Activated T-cell treated with anti-CD3 and anti-CD28 coated beads, Interleukin-2, amount 50 U/mL, for 4 hours (primary cell): ENCODE data around the gene FAM184B. TPM values are rescaled to one million over a fixed set of nuclear protein-coding genes. Genes with fewer than 3 reads are reported as not detected.
"Not testable (repeated sequence)": the region's sequence is repeated elsewhere in the genome, so short reads cannot be mapped to it uniquely, and the experiment has no call there.

ENCODE experiments used
- ATAC-seq, 2 donors: fragments of 200-7000 bp; cut with Tn5 transposase; one replicate each; pipeline ENCODE4 v1.10.0; 2021
- DNase-seq: peaks from one replicate; pipeline ENCODE4 v3.0.0-alpha.2; 2020
- H3K27me3 Mint-ChIP-seq: one replicate; pipeline ENCODE4 v1.8.0; 2021; ENCODE audit warnings: low read depth, mixed read lengths
- H3K36me3 Mint-ChIP-seq: one replicate; pipeline ENCODE4 v1.8.0; 2022; ENCODE audit warnings: mixed read lengths; ENCODE audit not compliant: insufficient read depth
- H3K4me1 Mint-ChIP-seq: one replicate; pipeline ENCODE4 v1.8.0; 2021; ENCODE audit warnings: low read depth, mixed read lengths
- H3K4me3 Mint-ChIP-seq: one replicate; pipeline ENCODE4 v1.8.0; 2021; ENCODE audit warnings: mild to moderate bottlenecking, moderate library complexity, mixed read lengths
- H3K9me3 Mint-ChIP-seq: one replicate; pipeline ENCODE4 v1.8.0; 2021; ENCODE audit warnings: mixed read lengths
- total RNA-seq, 3 donors: library from RNA; stranded (reverse); gene quantifications; one replicate each; pipeline ENCODE4 v1.2.1, GENCODE V29; 2021

The FAM184B gene
- total RNA-seq, 3 donors from 2014 or later, result 0.03 TPM; not detected in 1

GRCh38 chr4:17665852-17666251 is 115.6 kb downstream of the FAM184B start:
- no peak for ATAC-seq
- no peaks in the 10 kb centered on the region for H3K36me3 Mint-ChIP-seq
- no peak for DNase-seq
- no peak overlapping the region for H3K4me3 Mint-ChIP-seq
- peaks cover 9% of the 10 kb centered on the region for H3K27me3 Mint-ChIP-seq
- H3K9me3 Mint-ChIP-seq, result no peaks in the 10 kb centered on the region
- H3K4me1 Mint-ChIP-seq, result no peaks in the 10 kb centered on the region

GRCh38 chr4:17665346-17665745 is 116.1 kb downstream of the FAM184B start:
- H3K9me3 Mint-ChIP-seq, result no peaks in the 10 kb centered on the region
- no peak for ATAC-seq
- no peaks in the 10 kb centered on the region for H3K36me3 Mint-ChIP-seq
- peaks cover 8% of the 10 kb centered on the region for H3K27me3 Mint-ChIP-seq
- H3K4me3 Mint-ChIP-seq, result no peak overlapping the region
- no peak for DNase-seq
- no peaks in the 10 kb centered on the region for H3K4me1 Mint-ChIP-seq

DNA sequence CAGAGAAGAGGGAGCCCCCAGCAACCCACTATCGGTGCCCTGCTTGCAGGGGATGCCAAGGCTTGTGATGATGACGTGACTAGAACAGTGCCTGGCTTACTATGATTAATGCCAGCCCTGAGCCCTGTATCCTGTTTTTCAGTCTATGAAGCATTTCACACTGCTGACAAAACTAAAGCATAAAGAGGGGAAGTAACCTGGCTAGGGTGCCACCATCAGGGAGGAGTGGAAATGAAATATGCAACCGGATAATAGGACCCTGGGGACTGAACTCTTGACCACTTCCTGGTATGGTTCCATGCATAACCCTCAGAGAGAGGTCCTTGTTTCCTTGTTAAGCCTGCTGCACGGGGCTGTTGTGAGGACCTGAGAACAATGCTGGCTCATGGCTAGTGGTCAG is 116.7 kb downstream of the FAM184B start:
- Mint-ChIP-seq H3K36me3 (no peaks in the 10 kb centered on the region), H3K4me1 (no peaks in the 10 kb centered on the region), H3K4me3 (no peak overlapping the region), H3K27me3 (peaks cover 5% of the 10 kb centered on the region), H3K9me3 (no peaks in the 10 kb centered on the region)
- ATAC-seq, result peak; percentile 25 to 57
- no peak for DNase-seq

- H3K27me3 Mint-ChIP-seq, result peaks cover 6% of the 10 kb centered on the region
- no peak for DNase-seq
- H3K4me3 Mint-ChIP-seq, result no peak overlapping the region
- H3K9me3 Mint-ChIP-seq, result no peaks in the 10 kb centered on the region
- ATAC-seq, result no peak
- no peaks in the 10 kb centered on the region for H3K36me3 Mint-ChIP-seq
- no peaks in the 10 kb centered on the region for H3K4me1 Mint-ChIP-seq
Measured at GRCh38 chr4:17662694-17663093, 118.7 kb downstream of the FAM184B start.

DNA sequence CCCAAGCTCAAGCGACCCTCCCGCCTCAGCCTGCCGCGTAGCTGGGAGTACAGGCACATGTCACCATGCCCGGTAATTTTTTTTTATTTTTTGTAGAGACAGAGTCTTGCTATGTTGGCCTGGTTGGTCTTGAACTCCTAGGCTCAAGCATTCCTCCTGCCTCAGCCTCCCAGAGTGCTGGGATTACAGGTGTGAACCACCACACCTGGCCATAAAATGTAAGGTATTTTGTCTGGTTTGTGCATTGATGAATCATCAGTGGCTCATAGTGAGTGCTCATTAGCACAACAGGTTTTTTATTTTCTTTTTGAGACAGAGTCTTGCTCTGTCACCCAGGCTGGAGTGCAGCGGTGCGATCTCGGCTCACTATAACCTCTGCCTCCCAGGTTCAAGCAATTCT is 122.2 kb downstream of the FAM184B start:
- not testable (repeated sequence) for H3K9me3 Mint-ChIP-seq, ATAC-seq, H3K27me3 Mint-ChIP-seq

GRCh38 chr4:17657849-17658248 is 123.6 kb downstream of the FAM184B start:
- Mint-ChIP-seq H3K4me1 (no peaks in the 10 kb centered on the region), H3K9me3 (no peaks in the 10 kb centered on the region), H3K4me3 (no peak overlapping the region), H3K36me3 (no peaks in the 10 kb centered on the region), H3K27me3 (peaks cover 8% of the 10 kb centered on the region)
- no peak for DNase-seq
- no peak for ATAC-seq

More for the DNA sequence above, 122.2 kb downstream of the FAM184B start:
- H3K4me1 Mint-ChIP-seq, DNase-seq, H3K36me3 Mint-ChIP-seq, H3K4me3 Mint-ChIP-seq: not testable (repeated sequence)

DNA sequence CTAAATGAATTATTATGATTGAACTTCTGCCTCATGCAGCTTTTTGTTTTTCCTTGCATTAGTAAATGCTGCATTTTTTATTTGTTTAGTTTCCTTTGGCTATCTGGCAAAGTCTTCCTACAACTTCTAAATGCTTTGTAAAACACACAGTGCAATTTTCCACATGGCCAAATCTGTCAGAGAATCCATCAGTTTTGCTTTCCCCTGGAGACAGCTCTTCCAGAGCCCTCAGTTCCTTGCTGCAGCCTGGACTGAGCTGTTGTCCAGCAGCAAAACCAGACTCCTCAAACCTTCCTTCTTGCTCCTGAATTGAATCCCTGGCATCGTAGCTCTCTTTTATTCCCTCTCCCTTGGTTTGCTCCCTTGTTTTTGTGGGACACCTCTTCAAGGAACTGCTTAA is 124.3 kb downstream of the FAM184B start:
- Mint-ChIP-seq H3K4me1 (no peaks in the 10 kb centered on the region), H3K36me3 (no peaks in the 10 kb centered on the region)
- ATAC-seq, result no peak

GRCh38 chr4:17654701-17655100 is 126.7 kb downstream of the FAM184B start:
- Mint-ChIP-seq H3K27me3 (peaks cover 8% of the 10 kb centered on the region), H3K36me3 (no peaks in the 10 kb centered on the region), H3K4me3 (no peak overlapping the region), H3K4me1 (peaks cover 11% of the 10 kb centered on the region), H3K9me3 (no peaks in the 10 kb centered on the region)
- DNase-seq (no peak), ATAC-seq (no peak)

More for the DNA sequence above, 124.3 kb downstream of the FAM184B start:
- Mint-ChIP-seq H3K9me3 (no peaks in the 10 kb centered on the region), H3K4me3 (no peak overlapping the region), H3K27me3 (peaks cover 8% of the 10 kb centered on the region)
- no peak for DNase-seq

DNA sequence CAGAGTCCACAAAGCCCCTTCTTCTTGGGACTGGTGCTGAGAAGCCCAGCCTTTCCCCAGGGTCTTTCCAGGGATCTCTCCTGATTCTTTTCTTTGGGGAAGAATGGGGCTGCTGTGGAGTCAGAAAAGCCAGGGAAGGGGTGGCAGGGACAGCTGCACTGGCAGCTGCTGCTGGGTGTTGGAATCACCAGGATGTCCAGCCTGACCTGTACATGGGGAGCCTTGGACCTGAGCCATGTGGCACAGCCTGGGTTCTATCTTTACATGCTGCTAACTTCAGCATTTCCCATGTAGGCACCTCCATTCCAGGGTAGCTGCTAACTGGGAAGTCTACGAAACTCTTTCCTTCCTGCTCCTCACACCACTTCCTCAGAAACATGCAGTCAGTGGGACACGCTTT is 131.0 kb downstream of the FAM184B start:
- Mint-ChIP-seq H3K9me3 (no peaks in the 10 kb centered on the region), H3K36me3 (no peaks in the 10 kb centered on the region), H3K4me3 (no peak overlapping the region), H3K4me1 (peaks cover 11% of the 10 kb centered on the region), H3K27me3 (no peaks in the 10 kb centered on the region)
- ATAC-seq (no peak), DNase-seq (no peak)

DNA sequence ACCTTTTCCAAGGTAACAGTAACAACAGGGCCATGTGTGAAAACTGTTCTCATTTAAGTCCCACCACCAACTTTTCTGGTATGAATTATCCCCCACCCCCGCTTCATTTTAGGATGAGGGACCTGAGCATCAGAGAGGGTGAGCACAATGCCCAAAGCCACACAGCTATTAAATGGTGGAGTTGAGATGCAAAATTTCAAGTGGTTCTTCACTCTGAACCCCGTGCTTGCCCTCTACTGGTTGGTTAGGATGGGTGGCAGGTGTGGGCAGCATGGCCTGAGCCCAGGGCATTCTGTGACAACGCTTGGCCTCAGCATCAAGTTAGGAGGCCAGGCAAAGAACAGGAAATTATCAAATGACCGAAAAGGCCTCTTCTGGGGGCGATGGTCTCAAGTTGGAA is 133.5 kb downstream of the FAM184B start:
- peaks cover 11% of the 10 kb centered on the region for H3K4me1 Mint-ChIP-seq
- DNase-seq (no peak), ATAC-seq (no peak)
- H3K36me3 Mint-ChIP-seq, result no peaks in the 10 kb centered on the region
- no peaks in the 10 kb centered on the region for H3K27me3 Mint-ChIP-seq
- no peaks in the 10 kb centered on the region for H3K9me3 Mint-ChIP-seq
- no peak overlapping the region for H3K4me3 Mint-ChIP-seq

GRCh38 chr4:17647176-17647806 is 134.1 kb downstream of the FAM184B start:
- no peak for ATAC-seq

DNA sequence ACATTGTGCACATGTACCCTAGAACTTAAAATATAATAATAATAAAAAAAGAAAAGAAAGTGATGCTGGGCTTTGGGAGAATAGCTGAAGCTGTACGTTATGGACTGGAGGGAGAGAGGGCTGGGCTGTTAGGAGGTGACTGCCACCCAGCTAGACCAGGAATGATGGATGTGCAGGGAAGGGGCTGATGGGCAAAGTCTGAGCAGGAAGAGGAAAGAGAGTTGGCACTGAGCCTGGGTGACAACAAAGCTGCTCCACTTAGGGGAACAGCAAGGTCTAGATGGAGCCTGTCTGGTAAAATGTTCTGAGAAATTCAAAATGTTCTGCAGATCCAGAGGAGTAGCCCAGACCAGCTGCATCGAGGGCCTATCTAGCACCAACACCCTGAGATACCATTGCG is 134.7 kb downstream of the FAM184B start:
- DNase-seq, result no peak
- Mint-ChIP-seq H3K9me3 (no peaks in the 10 kb centered on the region), H3K4me1 (peaks cover 9% of the 10 kb centered on the region), H3K4me3 (no peak overlapping the region), H3K27me3 (no peaks in the 10 kb centered on the region), H3K36me3 (no peaks in the 10 kb centered on the region)
- ATAC-seq, result no peak

More at GRCh38 chr4:17647176-17647806, 134.1 kb downstream of the FAM184B start:
- Mint-ChIP-seq H3K27me3 (no peaks in the 10 kb centered on the region), H3K36me3 (no peaks in the 10 kb centered on the region), H3K9me3 (no peaks in the 10 kb centered on the region), H3K4me1 (peaks cover 11% of the 10 kb centered on the region), H3K4me3 (no peak overlapping the region)
- DNase-seq, result no peak

DNA sequence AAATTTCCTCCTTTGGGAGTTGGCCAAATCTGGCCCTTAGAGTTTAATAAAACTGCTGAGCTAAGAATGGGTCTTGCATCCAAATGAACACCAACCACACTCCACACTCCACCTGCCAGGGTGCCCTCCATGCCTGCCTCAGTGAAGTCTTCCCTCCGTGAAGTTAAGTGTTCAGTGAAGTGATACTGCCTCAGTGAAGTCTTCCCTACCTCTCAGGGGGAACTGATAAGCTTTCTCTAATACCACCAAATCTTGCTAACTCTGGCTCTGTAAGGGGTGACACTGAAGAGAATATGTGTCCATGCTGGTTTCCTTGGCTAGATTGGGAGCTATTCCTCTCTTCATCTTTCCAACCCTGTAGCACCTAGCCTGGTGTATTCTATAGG is 139.0 kb downstream of the FAM184B start:
- Mint-ChIP-seq H3K4me1 (no peaks in the 10 kb centered on the region), H3K36me3 (no peaks in the 10 kb centered on the region), H3K4me3 (no peak overlapping the region), H3K27me3 (no peaks in the 10 kb centered on the region), H3K9me3 (no peaks in the 10 kb centered on the region)
- no peak for DNase-seq
- ATAC-seq, result no peak

DNA sequence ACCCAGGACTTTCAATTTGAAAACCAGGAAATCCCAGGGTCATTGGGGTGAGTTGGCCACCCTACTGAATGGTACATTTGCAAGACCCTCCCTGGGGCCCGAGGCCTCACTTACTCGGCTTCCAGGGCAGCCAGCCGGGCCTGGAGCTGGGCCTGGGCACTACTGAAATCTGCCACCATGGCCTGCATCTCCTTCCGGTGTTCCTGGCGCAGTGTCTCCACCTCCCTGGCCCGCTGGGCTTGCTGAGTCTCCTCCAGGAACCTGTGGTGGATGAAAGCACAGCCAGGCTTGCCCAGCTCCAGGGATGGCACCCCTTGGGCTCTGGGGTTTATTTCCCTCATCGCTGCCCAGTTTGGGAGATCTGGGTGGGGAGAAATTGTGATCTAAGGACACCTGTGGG is 142.3 kb downstream of the FAM184B start:
- no peak for DNase-seq
- Mint-ChIP-seq H3K4me1 (no peaks in the 10 kb centered on the region), H3K36me3 (peaks cover 11% of the 10 kb centered on the region), H3K4me3 (no peak overlapping the region), H3K27me3 (no peaks in the 10 kb centered on the region), H3K9me3 (no peaks in the 10 kb centered on the region)
- ATAC-seq, result no peak

GRCh38 chr4:17636696-17637622 is 144.5 kb downstream of the FAM184B start:
- H3K4me3 Mint-ChIP-seq, result no peak overlapping the region
- DNase-seq (peak; percentile 68), ATAC-seq (peak; percentile 84 to 86)
- no peaks in the 10 kb centered on the region for H3K4me1 Mint-ChIP-seq
- no peaks in the 10 kb centered on the region for H3K9me3 Mint-ChIP-seq
- no peaks in the 10 kb centered on the region for H3K27me3 Mint-ChIP-seq
- H3K36me3 Mint-ChIP-seq, result peaks cover 15% of the 10 kb centered on the region
